Fibroblast of skin of left quadriceps (primary cell): ENCODE data around the gene NRARP.

Experiments
- DNase-seq, 2 experiments: peaks; one replicate each; pipeline ENCODE4 v3.0.0-alpha.2; 2013; ENCODE audit warnings: low read depth in 2 of 2

NRARP gene

DNA sequence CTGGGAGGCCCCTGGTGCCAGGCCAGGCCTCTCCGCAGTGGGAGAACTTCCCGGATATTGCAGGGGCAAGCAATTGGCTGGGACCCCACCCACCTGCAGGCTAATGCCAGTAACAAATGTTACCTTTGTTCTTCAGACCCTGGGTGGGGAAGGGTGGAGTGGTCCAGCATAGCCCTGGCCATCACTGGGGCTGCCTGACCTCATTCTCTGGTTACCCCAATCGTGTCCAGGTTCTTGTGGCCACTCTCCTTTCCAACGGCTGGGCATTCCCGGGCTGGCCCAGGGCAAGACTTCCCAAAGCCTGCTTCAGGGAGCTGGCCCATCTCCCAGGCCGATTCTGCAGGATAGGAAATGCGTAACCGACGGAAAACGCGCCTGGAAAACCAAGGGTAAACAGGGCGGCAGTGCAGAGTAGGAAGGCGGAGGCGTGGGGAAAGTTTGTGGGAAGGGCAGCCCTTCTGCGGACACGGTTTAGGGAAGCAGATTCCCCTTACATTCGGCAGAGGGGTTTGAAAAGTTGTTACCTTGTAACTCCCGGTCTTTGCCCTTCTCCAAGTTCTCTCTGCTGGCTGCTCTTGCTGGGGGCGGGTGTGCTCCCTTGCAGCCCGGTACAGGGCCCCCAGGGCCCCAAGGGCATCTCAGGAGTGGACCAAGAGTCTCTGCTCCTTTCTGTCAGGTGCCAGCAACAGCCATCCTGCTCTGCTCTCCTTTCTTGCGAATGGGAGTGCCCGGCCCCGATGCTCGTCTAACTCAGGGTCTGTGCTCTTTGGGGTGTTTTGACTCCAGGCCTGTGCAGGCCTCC lies 3.5 kb downstream of the NRARP start:
- DNase-seq, result no peak

DNA sequence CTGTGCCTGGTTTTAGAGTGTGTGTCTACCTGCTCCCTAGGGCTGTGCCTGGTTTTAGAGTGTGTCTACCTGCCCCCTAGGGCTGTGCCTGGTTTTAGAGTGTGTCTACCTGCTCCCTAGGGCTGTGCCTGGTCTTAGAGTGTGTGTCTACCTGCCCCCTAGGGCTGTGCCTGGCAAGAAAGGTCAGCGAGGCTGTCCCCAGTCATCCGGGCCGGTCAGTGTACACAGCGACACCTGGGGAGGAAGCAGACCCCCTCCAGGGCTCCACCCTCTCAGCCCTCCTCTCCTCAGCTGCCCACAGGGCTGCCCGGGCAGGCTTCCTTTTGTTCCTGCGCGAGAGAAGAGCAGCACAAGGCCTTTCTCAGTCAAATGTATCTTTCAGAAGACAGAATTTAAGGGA lies 4.1 kb downstream of the NRARP start:
- DNase-seq, result no peak

- no peak for DNase-seq
These were observed 5.1 kb downstream of the NRARP start for GRCh38 chr9:137296670-137297664.

DNA sequence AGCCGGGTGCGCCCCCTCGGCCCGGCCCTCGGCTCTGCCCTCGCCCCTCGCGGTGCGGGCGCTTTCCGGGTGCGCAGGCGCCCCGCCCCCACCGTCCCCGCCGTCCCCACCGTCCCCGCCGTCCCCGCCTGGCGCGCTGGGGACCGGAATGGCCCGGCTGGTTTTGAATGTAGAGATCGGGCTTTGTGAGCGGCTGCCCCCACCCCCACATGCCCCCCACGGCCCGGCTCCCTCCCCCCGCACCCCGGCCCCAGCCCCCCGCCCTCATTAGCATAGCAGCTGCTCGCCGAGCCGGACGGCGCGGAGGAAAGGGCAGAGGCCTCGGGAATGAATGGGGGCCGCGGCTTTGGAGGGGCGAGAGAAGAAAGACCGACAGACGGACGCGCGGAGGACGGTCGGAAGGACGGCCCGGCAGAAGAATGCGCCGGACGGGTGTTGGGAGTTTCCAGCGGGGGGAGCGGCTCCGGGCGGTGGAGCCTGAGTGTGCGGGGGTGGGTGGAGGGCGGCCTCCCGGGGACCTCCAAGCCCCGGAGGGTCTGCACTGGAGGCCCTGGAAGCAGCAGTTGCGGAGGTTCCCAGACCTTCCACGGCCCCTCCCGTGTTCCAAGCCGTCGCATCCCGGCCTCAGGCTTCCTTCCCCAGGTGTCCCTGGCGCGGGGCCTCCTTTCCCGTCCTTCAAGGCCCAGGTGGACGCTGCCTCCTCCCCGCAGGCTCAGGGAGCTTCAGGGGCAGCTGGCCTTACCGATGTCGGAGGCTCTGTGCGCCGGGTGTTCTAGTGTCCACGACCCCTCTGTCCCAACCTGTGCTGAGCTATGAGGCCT lies 6.0 kb downstream of the NRARP start:
- DNase-seq, result no peak

DNA sequence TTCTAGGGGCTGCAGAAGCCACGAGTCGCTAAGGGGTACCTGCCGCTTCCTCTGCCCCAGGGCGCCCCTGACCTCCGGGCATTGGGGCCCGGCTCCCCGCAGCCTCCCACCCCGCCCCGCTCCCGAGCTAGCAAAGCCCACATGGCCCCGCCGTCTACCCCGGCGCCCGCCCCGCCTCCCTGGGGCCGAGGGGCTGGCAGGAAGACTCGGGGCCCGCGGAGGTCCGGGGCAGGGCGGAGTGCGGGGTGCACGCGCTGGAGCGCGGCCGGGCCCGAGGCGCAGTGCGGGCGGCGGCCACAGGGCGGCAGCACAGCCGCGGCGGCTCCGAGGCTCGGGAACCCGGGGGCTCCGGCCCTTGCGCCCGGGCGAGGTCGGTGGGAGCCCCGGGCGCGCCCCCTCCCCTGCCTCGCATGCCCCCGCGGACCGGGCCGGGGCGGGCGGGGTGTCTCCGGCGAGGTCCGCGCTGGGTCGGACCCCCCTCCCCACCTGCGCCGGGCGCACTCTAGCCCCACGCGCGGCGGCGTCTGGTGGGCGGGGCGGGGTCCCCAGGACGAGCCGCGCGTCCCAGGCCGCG lies 6.7 kb downstream of the NRARP start:
- DNase-seq, result no peak

GRCh38 chr9:137294681-137295237 lies 7.3 kb downstream of the NRARP start:
- no peak for DNase-seq

DNA sequence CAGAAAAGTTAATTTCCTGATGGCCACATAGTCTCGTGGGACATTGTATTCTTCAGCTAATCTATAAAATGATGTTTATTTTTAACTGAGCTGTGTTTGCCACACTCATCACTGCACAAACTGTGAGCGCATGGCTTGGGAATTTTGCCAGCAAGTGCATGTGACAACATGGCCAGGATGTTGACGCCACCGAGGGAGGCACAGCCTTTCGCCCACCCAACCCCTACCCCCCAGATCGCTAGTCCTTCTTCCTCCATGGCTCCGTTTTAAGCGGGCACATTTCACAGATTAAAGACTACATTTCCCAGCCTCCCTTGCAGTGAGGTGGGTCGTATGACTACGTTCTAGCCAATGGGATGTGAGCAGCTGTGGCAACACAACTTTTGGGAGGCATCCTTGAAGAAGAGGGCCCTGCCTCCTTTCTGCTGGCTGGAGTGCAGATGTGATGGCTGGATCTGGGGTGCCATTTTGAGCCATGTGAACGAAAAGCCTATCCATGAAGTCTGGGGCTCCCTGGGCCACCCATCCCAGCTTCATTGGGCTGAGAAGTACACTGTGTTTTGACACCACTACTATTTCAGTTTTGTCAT lies 7.9 kb downstream of the NRARP start:
- DNase-seq, result no peak

GRCh38 chr9:137293482-137294090 lies 8.5 kb downstream of the NRARP start:
- no peak for DNase-seq

GRCh38 chr9:137293094-137293481 lies 9.0 kb downstream of the NRARP start:
- DNase-seq, result no peak

- no peak for DNase-seq
These were observed 15.1 kb downstream of the NRARP start for GRCh38 chr9:137286975-137287383.

DNA sequence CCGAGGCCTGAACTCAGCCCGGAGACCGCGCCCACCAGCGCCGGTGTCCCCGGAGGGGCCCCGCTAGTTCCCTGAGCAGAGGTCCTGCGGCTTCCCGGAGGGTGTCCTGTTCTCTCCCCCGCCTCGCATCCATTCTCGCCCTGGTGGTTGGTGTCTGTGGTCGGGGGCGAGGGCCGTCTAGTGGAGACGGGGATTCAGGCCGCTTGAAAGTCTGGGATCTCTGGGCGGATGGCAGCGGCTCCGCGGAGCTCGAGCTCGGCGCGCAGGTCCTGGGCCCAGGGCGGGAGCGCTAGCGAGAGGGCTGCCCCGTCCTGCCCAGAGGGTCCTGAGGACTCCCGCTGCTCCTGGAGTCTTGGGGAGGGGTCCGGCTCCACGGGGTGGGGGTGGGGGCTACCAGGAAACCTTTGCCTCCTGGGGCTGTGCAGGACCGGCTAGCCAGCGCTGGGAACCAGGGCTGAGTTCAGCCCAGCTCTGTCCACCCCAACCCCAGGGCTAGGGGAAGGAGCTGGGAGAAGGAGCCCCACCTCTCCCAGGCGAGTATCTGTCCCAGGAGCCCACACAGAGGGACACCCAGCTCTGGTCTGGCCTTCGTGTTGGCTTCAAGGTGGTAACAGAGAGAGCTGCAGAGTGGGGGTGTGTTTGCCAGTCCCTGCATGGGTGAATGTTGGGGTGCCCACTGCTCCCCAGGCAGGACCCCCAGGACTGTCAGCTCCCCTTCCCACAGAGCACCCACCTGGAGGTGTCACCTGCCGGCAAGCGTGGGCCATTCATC lies 20.5 kb downstream of the NRARP start:
- DNase-seq, result no peak

- no peak for DNase-seq
These were observed 21.4 kb downstream of the NRARP start for GRCh38 chr9:137280474-137281344.

GRCh38 chr9:137279741-137280473 lies 22.2 kb downstream of the NRARP start:
- DNase-seq, result no peak

GRCh38 chr9:137278721-137279711 lies 23.1 kb downstream of the NRARP start:
- DNase-seq, result no peak

DNA sequence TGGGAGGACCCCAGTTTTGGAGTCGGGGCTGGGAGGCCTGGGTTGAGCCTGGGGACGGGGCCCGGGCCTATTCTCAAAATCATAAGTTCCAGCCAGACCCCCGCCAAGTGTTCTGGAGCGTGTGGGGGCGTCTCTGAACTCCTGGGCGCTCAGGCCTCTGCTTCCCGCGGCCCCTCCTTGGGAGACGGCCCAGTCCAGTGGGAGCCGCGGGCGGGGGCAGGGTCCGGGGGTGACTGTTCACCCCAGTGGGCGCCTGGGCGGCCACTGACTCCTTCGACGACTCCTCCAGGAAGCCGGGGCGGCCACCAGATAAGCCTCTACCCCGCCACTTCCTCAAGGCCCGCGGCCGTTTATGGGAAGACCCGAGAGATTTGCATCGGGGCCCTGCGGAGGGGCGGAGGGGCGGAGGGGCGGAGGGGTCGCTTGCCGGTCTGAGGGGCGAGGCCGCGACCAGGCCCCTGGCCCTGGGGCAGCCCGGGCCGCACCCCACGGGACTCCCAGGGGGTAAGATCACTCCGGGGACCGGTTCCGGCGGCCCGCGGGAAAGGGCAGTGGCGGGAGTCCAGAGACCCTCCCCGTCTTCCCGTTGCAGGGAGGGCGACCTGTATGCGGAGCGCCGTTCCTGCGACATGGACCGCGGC lies 23.9 kb downstream of the NRARP start:
- no peak for DNase-seq
